Spleen (tissue), 11 donors: ENCODE data around the gene SHROOM4. TPM values are rescaled to one million over a fixed set of nuclear protein-coding genes. Genes with fewer than 3 reads are reported as not detected.

Source experiments
- DNase-seq: peaks from one replicate; pipeline ENCODE4 v3.0.0-alpha.2; 2020
- H3K27ac ChIP-seq, 8 donors: fragments of 200-600 bp; sonication (generic) in 7 of 8; 1 replicate in 4 of 8; 2 replicates in 4 of 8; pipeline versions ENCODE4 v1.5.0 to v1.8.0; 2016 to 2021; ENCODE audit warnings: inconsistent platforms in 4 of 8, mild to moderate bottlenecking in 4 of 8, moderate library complexity in 1 of 8
- H3K27me3 ChIP-seq, 7 donors: fragments of 200-600 bp; sonication (generic) in 6 of 7; replicated peaks in 1 of 7; 1 replicate in 4 of 7; 2 replicates in 3 of 7; pipeline versions ENCODE4 v1.5.0 to v1.8.0; 2016 to 2021; ENCODE audit warnings: inconsistent platforms in 3 of 7, mild to moderate bottlenecking in 1 of 7
- H3K36me3 ChIP-seq, 6 donors: fragments of 200-600 bp; sonication (generic) in 5 of 6; 1 replicate in 4 of 6; 2 replicates in 2 of 6; pipeline versions ENCODE4 v1.5.0 to v1.8.0; 2016 to 2021; ENCODE audit warnings: inconsistent platforms in 2 of 6
- H3K4me1 ChIP-seq, 6 donors: fragments of 200-600 bp; sonication (generic) in 5 of 6; 1 replicate in 3 of 6; 2 replicates in 3 of 6; pipeline versions ENCODE4 v1.5.0 to v1.8.0; 2016 to 2021; ENCODE audit warnings: inconsistent platforms in 3 of 6
- H3K4me3 ChIP-seq, 8 donors: fragments of 200-600 bp; sonication (generic) in 7 of 8; 1 replicate in 4 of 8; 2 replicates in 4 of 8; pipeline versions ENCODE4 v1.5.0 to v1.8.0; 2016 to 2021; ENCODE audit warnings: inconsistent platforms in 4 of 8, mild to moderate bottlenecking in 4 of 8, moderate library complexity in 2 of 8
- H3K9me3 ChIP-seq, 8 donors: fragments of 200-600 bp; sonication (generic) in 7 of 8; 1 replicate in 4 of 8; 2 replicates in 4 of 8; pipeline versions ENCODE4 v1.5.0 to v1.8.0; 2016 to 2021; ENCODE audit warnings: inconsistent platforms in 4 of 8
- POLR2A ChIP-seq, 3 donors: fragments of 450-650 bp; IDR thresholded peaks; one replicate each; pipeline ENCODE4 v1.5.1; 2017; ENCODE audit warnings: antibody characterized with exemption in 3 of 3, mild to moderate bottlenecking in 1 of 3
- POLR2AphosphoS5 ChIP-seq, 3 donors: sonication (generic); formaldehyde crosslinking; IDR thresholded peaks; one replicate each; pipeline ENCODE4 v1.5.1; 2017; ENCODE audit warnings: antibody characterized with exemption in 3 of 3
- WGBS, 5 donors: extraction: QIAGEN DNeasy Blood & Tissue Kit in 3 of 5; methylation state at CpG; one replicate each; pipeline versions ENCODE4 v1.1.5 to v1.1.7; 2013 to 2018; 5-methylcytosine and 5-hydroxymethylcytosine counted together
- intact Hi-C: fragments of 100-400 bp; cut with DNase I; formaldehyde crosslinking; loops from one replicate; pipeline ENCODE4 v1.15.0; 2023; ENCODE audit warnings: low total_unique reads
- polyA plus RNA-seq, 3 donors: library from polyadenylated mRNA; stranded (reverse); fragments of 200-250 nt; gene quantifications; one replicate each; pipeline ENCODE4 v1.2.1, GENCODE V29; 2013
- total RNA-seq, 7 donors: library from RNA; depleted of rRNA in 3 of 7; stranded (reverse); fragments of >200 nt in 3 of 7; fragmentation: NEBNext Ultra II Directional in 4 of 7; extraction: Animal tissue kit (Norgen Biotek cat#: 25700) in 4 of 7; gene quantifications; one replicate each; pipeline versions ENCODE4 v1.1.0 to v1.2.1, GENCODE V29; 2016 to 2021
- TF ChIP-seq, protein P1 (sequence below), 11 experiments: fragments of 200-600 bp in 7 of 11; fragments of 450-650 bp in 4 of 11; sonication (generic) in 4 of 11; IDR thresholded peaks in 8 of 11; conservative IDR thresholded peaks in 3 of 11; 1 replicate in 7 of 11; 2 replicates in 4 of 11; pipeline versions ENCODE4 v1.4.0 to v1.8.0; 2016 to 2021; ENCODE audit warnings: antibody characterized with exemption in 11 of 11, inconsistent platforms in 4 of 11, mild to moderate bottlenecking in 1 of 11
- donor health status: healthy with polysubstance abuse.
- donor health status: DM: no; HTN: no; CAD: no; lungs with moderate emphysema.
- donor health status: DM: no; HTN: no; CAD: no.
- donor health status: Bipolar disorder and iron deficiency.
- donor health status: healthy.
- donor health status: DM: no; HTN: no; CAD: no.
- donor health status: DM: yes; HTN: yes; CAD: no.

Gene SHROOM4
- total and polyA plus RNA-seq, 10 donors = 0.24 to 4.4 (median 2.4) TPM

DNA sequence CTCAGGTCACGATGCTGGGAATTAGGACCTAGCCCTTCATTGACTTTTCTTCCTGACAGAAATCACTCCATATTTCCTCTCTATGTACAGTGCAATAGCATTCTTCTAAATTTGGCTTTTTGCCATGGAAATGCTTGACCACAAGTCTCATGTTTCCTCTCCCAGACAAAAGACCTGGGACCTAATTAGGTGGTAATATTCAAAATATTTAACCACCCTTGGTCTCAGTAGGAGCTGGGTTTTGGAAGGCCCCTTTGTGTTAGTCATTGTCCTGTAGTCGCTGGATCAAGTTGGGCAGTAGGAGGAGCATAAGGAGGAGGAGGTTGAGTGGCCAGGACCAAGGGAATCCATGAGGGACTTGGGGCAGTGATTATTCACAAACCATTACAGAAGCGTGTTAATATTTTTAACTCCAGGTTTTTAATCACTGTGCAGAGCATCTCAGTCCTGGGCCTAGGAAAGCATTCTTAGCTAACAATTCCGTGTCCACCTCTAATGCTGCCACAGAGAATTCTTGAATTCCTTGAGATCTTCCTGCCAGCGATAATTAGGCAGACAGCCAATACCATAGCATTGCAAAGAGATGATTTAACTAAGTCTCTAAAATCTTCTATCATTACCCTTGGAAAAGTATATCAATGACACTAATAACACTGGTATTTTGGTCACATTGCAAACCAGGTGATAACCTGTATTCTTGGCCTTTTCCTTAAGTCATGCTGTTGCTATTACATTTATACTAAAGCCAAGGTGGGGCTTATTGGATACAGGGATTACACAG, 25.0 kb upstream of the SHROOM4 start:
- Histone ChIP-seq H3K4me3 (no peak overlapping the region), H3K9me3 (peaks cover 0 to 2% (median 0%) of the 10 kb centered on the region in 8 donors), H3K36me3 (no peaks in the 10 kb centered on the region), H3K27me3 (no peaks in the 10 kb centered on the region), H3K27ac (no peak overlapping the region), H3K4me1 (no peaks in the 10 kb centered on the region)
- intact Hi-C loops = no loop called here
- TF ChIP-seq POLR2A (IDR thresholded peaks at IDR 0.05) (no peak), POLR2AphosphoS5 (IDR thresholded peaks at IDR 0.05) (no peak)
- TF ChIP-seq, protein P1, sequence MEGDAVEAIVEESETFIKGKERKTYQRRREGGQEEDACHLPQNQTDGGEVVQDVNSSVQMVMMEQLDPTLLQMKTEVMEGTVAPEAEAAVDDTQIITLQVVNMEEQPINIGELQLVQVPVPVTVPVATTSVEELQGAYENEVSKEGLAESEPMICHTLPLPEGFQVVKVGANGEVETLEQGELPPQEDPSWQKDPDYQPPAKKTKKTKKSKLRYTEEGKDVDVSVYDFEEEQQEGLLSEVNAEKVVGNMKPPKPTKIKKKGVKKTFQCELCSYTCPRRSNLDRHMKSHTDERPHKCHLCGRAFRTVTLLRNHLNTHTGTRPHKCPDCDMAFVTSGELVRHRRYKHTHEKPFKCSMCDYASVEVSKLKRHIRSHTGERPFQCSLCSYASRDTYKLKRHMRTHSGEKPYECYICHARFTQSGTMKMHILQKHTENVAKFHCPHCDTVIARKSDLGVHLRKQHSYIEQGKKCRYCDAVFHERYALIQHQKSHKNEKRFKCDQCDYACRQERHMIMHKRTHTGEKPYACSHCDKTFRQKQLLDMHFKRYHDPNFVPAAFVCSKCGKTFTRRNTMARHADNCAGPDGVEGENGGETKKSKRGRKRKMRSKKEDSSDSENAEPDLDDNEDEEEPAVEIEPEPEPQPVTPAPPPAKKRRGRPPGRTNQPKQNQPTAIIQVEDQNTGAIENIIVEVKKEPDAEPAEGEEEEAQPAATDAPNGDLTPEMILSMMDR (IDR thresholded peaks at IDR 0.05 in 8 of 11, conservative IDR thresholded peaks at IDR 0.05 in 3 of 11) = no peak
- 55 to 85% (median 67%) methylated on average over 5 of the region's 5 CpGs for WGBS, 5 donors
- DNase-seq = no peak

DNA sequence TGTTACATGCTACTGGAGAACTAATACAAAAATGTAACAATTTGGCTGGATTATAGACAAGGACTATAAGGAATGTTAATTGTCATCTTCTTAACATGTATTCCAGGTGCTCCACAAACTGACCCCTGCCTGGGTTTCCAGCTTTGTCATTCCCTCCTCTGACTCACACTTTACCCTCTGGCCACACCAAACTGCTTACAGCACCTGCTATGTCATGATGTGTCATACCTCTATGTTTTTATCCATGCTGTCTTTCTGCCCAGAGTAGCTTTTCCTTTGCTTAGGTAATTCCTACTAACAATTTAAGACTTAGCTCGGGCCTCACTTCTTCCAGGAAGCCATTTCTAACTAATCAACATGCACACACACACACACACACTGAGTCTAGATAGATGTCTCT, 14.0 kb upstream of the SHROOM4 start:
- no peak overlapping the region for H3K4me3 ChIP-seq
- H3K27me3 ChIP-seq = peaks cover 0 to 10% (median 0%) of the 10 kb centered on the region in 7 donors
- no peak overlapping the region for H3K27ac ChIP-seq
- TF ChIP-seq, protein P1 (IDR thresholded peaks at IDR 0.05 in 8 of 11, conservative IDR thresholded peaks at IDR 0.05 in 3 of 11) = no peak
- TF ChIP-seq POLR2AphosphoS5 (IDR thresholded peaks at IDR 0.05) = no peak
- TF ChIP-seq POLR2A (IDR thresholded peaks at IDR 0.05) = no peak
- DNase-seq = no peak
- WGBS, 5 donors = 29 to 82% (median 69%) methylated on average over 1 of the region's 1 CpG
- no peaks in the 10 kb centered on the region for H3K9me3 ChIP-seq
- intact Hi-C loops = no loop called here
- no peaks in the 10 kb centered on the region for H3K4me1 ChIP-seq
- H3K36me3 ChIP-seq = no peaks in the 10 kb centered on the region

GRCh38 chrX:50825825-50826224, 11.8 kb upstream of the SHROOM4 start:
- intact Hi-C loops = no loop called here
- DNase-seq = no peak
- 56 to 92% (median 86%) methylated on average over 2 of the region's 2 CpGs for whole genome bisulfite sequencing, 5 donors

GRCh38 chrX:50818986-50819385, 5.0 kb upstream of the SHROOM4 start:
- Histone ChIP-seq H3K4me3 (no peak overlapping the region), H3K36me3 (no peaks in the 10 kb centered on the region), H3K9me3 (no peaks in the 10 kb centered on the region), H3K4me1 (peaks cover 0 to 7% (median 0%) of the 10 kb centered on the region in 6 donors), H3K27me3 (peaks cover 0 to 18% (median 7%) of the 10 kb centered on the region in 7 donors), H3K27ac (no peak overlapping the region)
- whole genome bisulfite sequencing, 5 donors = 77 to 100% (median 90%) methylated on average over 1 of the region's 1 CpG
- intact Hi-C loops = no loop called here
- TF ChIP-seq, protein P1 (IDR thresholded peaks at IDR 0.05 in 8 of 11, conservative IDR thresholded peaks at IDR 0.05 in 3 of 11) = no peak
- TF ChIP-seq POLR2A (IDR thresholded peaks at IDR 0.05) (no peak), POLR2AphosphoS5 (IDR thresholded peaks at IDR 0.05) (no peak)
- no peak for DNase-seq

More at GRCh38 chrX:50825825-50826224, 11.8 kb upstream of the SHROOM4 start:
- TF ChIP-seq POLR2A (IDR thresholded peaks at IDR 0.05) (no peak), POLR2AphosphoS5 (IDR thresholded peaks at IDR 0.05) (no peak)
- TF ChIP-seq, protein P1 (IDR thresholded peaks at IDR 0.05 in 8 of 11, conservative IDR thresholded peaks at IDR 0.05 in 3 of 11) = no peak
- Histone ChIP-seq H3K4me3 (no peak overlapping the region), H3K4me1 (no peaks in the 10 kb centered on the region), H3K27ac (no peak overlapping the region), H3K27me3 (peaks cover 0 to 10% (median 0%) of the 10 kb centered on the region in 7 donors), H3K36me3 (no peaks in the 10 kb centered on the region), H3K9me3 (no peaks in the 10 kb centered on the region)
